ENCODE results near the gene RASGRF1.

- TF ChIP-seq ZNF8 (CRISPR knock-in tag; IDR thresholded peaks at IDR 0.05) (no peak), ESRRG (CRISPR knock-in tag; IDR thresholded peaks at IDR 0.05) (no peak), PPARA (CRISPR knock-in tag; IDR thresholded peaks at IDR 0.05; ENCODE audit: borderline replicate concordance) (no peak), ZFP30 (CRISPR knock-in tag; IDR thresholded peaks at IDR 0.05) (no peak), POU6F1 (CRISPR knock-in tag; IDR thresholded peaks at IDR 0.05; ENCODE audit: borderline replicate concordance, low read depth) (no peak), BACH2 (CRISPR knock-in tag; IDR thresholded peaks at IDR 0.05; ENCODE audit: borderline replicate concordance) (no peak), OSR1 (CRISPR knock-in tag; IDR thresholded peaks at IDR 0.05) (no peak), GLIS3 (CRISPR knock-in tag; IDR thresholded peaks at IDR 0.05) (no peak), TOX (CRISPR knock-in tag; IDR thresholded peaks at IDR 0.05; ENCODE audit: borderline replicate concordance) (no peak), TCF4 (CRISPR knock-in tag; IDR thresholded peaks at IDR 0.05; ENCODE audit: borderline replicate concordance) (no peak), CSDC2 (CRISPR knock-in tag; IDR thresholded peaks at IDR 0.05) (no peak)
- TF ChIP-seq, protein P1, sequence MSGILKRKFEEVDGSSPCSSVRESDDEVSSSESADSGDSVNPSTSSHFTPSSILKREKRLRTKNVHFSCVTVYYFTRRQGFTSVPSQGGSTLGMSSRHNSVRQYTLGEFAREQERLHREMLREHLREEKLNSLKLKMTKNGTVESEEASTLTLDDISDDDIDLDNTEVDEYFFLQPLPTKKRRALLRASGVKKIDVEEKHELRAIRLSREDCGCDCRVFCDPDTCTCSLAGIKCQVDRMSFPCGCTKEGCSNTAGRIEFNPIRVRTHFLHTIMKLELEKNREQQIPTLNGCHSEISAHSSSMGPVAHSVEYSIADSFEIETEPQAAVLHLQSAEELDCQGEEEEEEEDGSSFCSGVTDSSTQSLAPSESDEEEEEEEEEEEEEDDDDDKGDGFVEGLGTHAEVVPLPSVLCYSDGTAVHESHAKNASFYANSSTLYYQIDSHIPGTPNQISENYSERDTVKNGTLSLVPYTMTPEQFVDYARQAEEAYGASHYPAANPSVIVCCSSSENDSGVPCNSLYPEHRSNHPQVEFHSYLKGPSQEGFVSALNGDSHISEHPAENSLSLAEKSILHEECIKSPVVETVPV (CRISPR knock-in tag; IDR thresholded peaks at IDR 0.05), result no peak
- TF ChIP-seq, protein P2, sequence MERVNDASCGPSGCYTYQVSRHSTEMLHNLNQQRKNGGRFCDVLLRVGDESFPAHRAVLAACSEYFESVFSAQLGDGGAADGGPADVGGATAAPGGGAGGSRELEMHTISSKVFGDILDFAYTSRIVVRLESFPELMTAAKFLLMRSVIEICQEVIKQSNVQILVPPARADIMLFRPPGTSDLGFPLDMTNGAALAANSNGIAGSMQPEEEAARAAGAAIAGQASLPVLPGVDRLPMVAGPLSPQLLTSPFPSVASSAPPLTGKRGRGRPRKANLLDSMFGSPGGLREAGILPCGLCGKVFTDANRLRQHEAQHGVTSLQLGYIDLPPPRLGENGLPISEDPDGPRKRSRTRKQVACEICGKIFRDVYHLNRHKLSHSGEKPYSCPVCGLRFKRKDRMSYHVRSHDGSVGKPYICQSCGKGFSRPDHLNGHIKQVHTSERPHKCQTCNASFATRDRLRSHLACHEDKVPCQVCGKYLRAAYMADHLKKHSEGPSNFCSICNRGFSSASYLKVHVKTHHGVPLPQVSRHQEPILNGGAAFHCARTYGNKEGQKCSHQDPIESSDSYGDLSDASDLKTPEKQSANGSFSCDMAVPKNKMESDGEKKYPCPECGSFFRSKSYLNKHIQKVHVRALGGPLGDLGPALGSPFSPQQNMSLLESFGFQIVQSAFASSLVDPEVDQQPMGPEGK (CRISPR knock-in tag; IDR thresholded peaks at IDR 0.05; ENCODE audit: borderline replicate concordance), result no peak
- TF ChIP-seq, protein P3, sequence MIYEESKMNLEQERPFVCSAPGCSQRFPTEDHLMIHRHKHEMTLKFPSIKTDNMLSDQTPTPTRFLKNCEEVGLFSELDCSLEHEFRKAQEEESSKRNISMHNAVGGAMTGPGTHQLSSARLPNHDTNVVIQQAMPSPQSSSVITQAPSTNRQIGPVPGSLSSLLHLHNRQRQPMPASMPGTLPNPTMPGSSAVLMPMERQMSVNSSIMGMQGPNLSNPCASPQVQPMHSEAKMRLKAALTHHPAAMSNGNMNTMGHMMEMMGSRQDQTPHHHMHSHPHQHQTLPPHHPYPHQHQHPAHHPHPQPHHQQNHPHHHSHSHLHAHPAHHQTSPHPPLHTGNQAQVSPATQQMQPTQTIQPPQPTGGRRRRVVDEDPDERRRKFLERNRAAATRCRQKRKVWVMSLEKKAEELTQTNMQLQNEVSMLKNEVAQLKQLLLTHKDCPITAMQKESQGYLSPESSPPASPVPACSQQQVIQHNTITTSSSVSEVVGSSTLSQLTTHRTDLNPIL (CRISPR knock-in tag; IDR thresholded peaks at IDR 0.05; ENCODE audit: low read depth), result no peak
Measured at GRCh38 chr15:78974272-78974918, 116.2 kb downstream of the RASGRF1 start.

Measured in SK-N-SH treated with all-trans-retinoic acid at 6 μM for 48 hours (cell line).